SU-DHL-6 (cell line): Measurements from ENCODE around the gene SNUPN.

Experiments used
- H2AFZ ChIP-seq: fragments of 200-600 bp; sonication (generic); 2 replicates; pipeline ENCODE4 v1.6.1; 2014; ENCODE audit warnings: low read depth, mild to moderate bottlenecking, moderate library complexity, mixed read lengths, antibody characterized with exemption, low read length; ENCODE audit not compliant: severe bottlenecking
- H3F3A ChIP-seq: fragments of 200-600 bp; shearing (Covaris generic); 2 replicates; pipeline ENCODE4 v1.6.0; 2016; ENCODE audit warnings: antibody characterized with exemption, mild to moderate bottlenecking; ENCODE audit not compliant: insufficient read depth
- H3K27ac ChIP-seq: fragments of 200-600 bp; sonication (generic); 2 replicates; pipeline ENCODE4 v1.5.1; 2016; ENCODE audit warnings: low read depth, mild to moderate bottlenecking, low read length, moderate library complexity, mixed read lengths
- H3K27me3 ChIP-seq: fragments of 200-600 bp; sonication (generic), shearing (Covaris generic); 2 replicates; pipeline ENCODE4 v1.6.0; 2014; ENCODE audit warnings: mild to moderate bottlenecking, low read length
- H3K36me3 ChIP-seq: fragments of 200-600 bp; sonication (generic); 2 replicates; pipeline ENCODE4 v1.6.1; 2014; ENCODE audit warnings: mild to moderate bottlenecking, low read length, mixed read lengths
- H3K4me2 ChIP-seq: fragments of 300-600, 200-600 bp; shearing (Covaris generic), sonication (generic); 2 replicates; pipeline ENCODE4 v1.6.0; 2014; ENCODE audit warnings: low read length, low read depth, mild to moderate bottlenecking; ENCODE audit not compliant: poor library complexity, severe bottlenecking
- H3K4me3 ChIP-seq: fragments of 200-600 bp; sonication (generic); 2 replicates; pipeline ENCODE4 v1.5.1; 2014; ENCODE audit warnings: antibody characterized with exemption, low read length, mild to moderate bottlenecking, mixed read lengths; ENCODE audit not compliant: insufficient read depth, poor library complexity, severe bottlenecking
- H3K79me2 ChIP-seq: fragments of 200-600 bp; sonication (generic); 2 replicates; pipeline ENCODE4 v1.6.1; 2014; ENCODE audit warnings: mild to moderate bottlenecking, low read length, moderate library complexity; ENCODE audit not compliant: insufficient read depth
- H3K9ac ChIP-seq: fragments of 200-600 bp; sonication (generic); 2 replicates; pipeline ENCODE4 v1.7.0; 2014; ENCODE audit warnings: mild to moderate bottlenecking, low read length
- H3K9me2 ChIP-seq: fragments of 200-600 bp; sonication (generic); replicated peaks from 2 replicates; pipeline ENCODE4 v1.6.1; 2014; ENCODE audit warnings: low read length; ENCODE audit not compliant: insufficient read depth
- H3K9me3 ChIP-seq: fragments of 200-600 bp; sonication (generic); 2 replicates; pipeline ENCODE4 v1.6.1; 2014; ENCODE audit warnings: low read length, mixed read lengths; ENCODE audit not compliant: insufficient read depth
- H4K20me1 ChIP-seq: fragments of 200-600 bp; sonication (generic); 2 replicates; pipeline ENCODE4 v1.6.1; 2014; ENCODE audit warnings: low read depth, mild to moderate bottlenecking, antibody characterized with exemption, low read length, moderate library complexity, mixed read lengths
- EZH2phosphoT487 ChIP-seq: fragments of 200-600 bp; sonication (generic), shearing (Covaris generic); conservative IDR thresholded peaks from 2 replicates; pipeline ENCODE4 v1.6.1; 2018; ENCODE audit warnings: mild to moderate bottlenecking, antibody characterized with exemption, low read length, moderate library complexity, mixed read lengths
- TF ChIP-seq, protein P1 (sequence below): fragments of 200-600 bp; sonication (generic); IDR thresholded peaks from one replicate; pipeline ENCODE4 v1.5.1; 2017; ENCODE audit warnings: antibody characterized with exemption, mild to moderate bottlenecking, low read length, moderate library complexity; ENCODE audit not compliant: insufficient read depth, poor library complexity, severe bottlenecking

SNUPN gene

DNA sequence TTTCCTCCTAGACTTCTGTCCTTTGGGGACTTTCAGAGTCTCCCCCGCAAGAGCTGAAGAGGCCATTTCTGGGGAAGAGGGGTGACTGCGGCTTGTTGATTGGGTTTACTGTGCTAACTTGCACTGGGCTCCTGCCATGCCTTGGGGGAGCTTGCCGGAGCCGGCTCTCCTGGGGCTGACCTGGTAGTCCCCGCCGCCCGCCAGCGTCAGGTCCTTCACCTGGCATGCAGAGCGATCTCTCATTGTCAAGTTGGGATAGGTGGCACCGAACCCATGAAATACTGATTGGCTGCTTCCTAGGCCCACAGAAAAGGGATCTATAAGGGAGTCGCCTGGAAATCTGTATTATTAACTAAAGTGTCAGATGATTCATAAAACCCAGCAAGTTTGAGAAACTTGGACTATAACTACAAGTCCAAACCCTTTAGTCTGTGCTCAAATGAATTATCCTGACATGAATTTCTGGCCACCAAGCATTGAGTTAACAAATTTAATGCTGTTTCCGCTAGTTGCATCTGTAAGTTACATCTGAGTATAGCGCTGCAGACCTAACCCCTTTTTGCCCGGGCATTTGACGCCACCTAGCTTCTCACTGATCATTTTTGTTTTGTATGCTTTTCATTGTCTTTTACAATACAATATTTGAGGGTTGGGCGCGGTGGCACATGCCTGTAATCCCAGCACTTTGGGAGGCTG is 15.1 kb upstream of the SNUPN start:
- Histone ChIP-seq H3K4me2 (peak overlapping the region; percentile 99), H3K9ac (peak overlapping the region; percentile 84), H3K9me2 (no peaks in the 10 kb centered on the region), H3K36me3 (no peaks in the 10 kb centered on the region), H3K9me3 (no peaks in the 10 kb centered on the region), H3K27me3 (no peaks in the 10 kb centered on the region), H2AFZ (peak overlapping the region; percentile 85), H4K20me1 (peaks cover 3% of the 10 kb centered on the region; the same call in 1 of the 2 replicates), H3K4me3 (peak overlapping the region; percentile 75), H3F3A (peaks cover 10% of the 10 kb centered on the region), H3K27ac (peak overlapping the region; percentile 75), H3K79me2 (peaks cover 37% of the 10 kb centered on the region)
- TF ChIP-seq, protein P1, sequence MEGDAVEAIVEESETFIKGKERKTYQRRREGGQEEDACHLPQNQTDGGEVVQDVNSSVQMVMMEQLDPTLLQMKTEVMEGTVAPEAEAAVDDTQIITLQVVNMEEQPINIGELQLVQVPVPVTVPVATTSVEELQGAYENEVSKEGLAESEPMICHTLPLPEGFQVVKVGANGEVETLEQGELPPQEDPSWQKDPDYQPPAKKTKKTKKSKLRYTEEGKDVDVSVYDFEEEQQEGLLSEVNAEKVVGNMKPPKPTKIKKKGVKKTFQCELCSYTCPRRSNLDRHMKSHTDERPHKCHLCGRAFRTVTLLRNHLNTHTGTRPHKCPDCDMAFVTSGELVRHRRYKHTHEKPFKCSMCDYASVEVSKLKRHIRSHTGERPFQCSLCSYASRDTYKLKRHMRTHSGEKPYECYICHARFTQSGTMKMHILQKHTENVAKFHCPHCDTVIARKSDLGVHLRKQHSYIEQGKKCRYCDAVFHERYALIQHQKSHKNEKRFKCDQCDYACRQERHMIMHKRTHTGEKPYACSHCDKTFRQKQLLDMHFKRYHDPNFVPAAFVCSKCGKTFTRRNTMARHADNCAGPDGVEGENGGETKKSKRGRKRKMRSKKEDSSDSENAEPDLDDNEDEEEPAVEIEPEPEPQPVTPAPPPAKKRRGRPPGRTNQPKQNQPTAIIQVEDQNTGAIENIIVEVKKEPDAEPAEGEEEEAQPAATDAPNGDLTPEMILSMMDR: peak; percentile 53
- TF ChIP-seq EZH2phosphoT487: no peak

DNA sequence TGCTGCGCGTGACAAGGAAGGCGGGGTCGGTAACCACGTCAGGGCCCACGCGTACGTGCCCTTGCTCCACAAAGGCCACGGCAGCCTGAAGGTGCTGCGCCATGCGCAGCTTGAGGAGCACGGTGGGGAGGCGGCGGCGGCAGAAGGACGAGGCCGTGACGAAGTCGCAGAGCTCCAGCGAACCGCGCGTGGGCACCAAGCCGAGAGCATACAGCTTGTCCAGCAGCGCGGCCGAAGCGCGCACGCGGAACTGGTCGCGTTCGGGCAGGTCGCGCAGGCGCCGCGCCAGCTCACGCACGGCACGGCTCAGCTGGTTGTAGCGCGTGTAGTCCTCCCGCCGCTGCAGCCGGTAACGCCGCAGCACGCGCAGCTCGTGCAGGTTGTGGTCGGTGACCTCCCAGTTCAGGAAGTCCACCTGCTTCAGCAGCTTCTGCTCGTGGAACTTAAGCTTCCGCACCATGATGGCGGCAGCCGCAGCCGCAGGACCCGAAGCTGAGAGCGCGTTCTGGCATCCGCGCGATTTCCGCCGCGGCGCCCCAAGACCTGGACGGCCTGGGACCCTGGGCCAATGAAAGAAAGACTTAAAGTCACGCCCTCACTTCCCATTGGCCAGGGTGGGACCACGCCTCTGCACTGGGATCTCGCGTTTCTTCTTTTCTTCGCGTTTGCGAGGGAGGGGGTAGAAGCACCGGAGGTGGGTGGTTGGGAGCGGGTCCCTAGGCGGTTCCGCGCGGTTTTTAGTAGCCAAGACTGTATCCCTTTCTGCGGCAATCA is 14.4 kb upstream of the SNUPN start, which contains the start of gene IMP3:
IMP3 (minus strand) TSS at position 516 of the 774 bp plus-strand sequence; CDS start at position 460, 56 bp downstream.
- H4K20me1 ChIP-seq: peaks cover 3% of the 10 kb centered on the region; the same call in 1 of the 2 replicates
- H3K27me3 ChIP-seq: no peaks in the 10 kb centered on the region
- peak within 1 kb of the TSS; percentile 99 for H3K4me2 ChIP-seq
- peaks cover 11% of the 10 kb centered on the region for H3F3A ChIP-seq
- peaks cover 37% of the 10 kb centered on the region for H3K79me2 ChIP-seq
- TF ChIP-seq, protein P1: no peak
- H3K9ac ChIP-seq: peak within 1 kb of the TSS; percentile 84
- H3K9me2 ChIP-seq: no peaks in the 10 kb centered on the region
- no peaks in the 10 kb centered on the region for H3K36me3 ChIP-seq
- H3K4me3 ChIP-seq: peak within 1 kb of the TSS; percentile 75
- no peaks in the 10 kb centered on the region for H3K9me3 ChIP-seq
- peak within 1 kb of the TSS; percentile 75 for H3K27ac ChIP-seq
- H2AFZ ChIP-seq: peak within 1 kb of the TSS; percentile 85

DNA sequence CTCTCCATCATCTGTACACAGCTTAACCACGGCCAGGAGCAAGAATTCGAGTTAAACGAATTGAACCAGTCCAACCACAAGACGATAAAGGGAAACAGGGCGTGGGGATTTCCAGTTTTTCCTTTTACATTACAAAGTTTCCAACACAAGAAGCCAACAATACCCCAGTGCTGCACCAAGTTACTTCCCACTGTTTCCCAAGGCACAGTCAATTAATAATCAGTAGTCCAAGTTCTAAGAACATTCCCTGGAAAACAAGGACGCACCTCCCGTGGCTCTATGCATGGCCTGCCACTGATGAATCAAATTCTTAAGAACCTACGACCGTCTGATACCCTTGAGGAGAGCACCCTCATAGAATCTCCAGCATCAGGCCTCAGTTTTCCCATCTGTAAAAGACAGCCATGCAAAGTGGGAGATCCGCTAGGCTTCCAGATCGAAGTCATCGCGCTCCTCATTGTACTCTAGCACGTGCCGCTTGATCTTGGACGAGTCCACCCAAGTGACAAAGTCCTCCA is 13.7 kb upstream of the SNUPN start:
- H3K27me3 ChIP-seq: no peaks in the 10 kb centered on the region
- H3K9ac ChIP-seq: peak overlapping the region; percentile 84
- peaks cover 37% of the 10 kb centered on the region for H3K79me2 ChIP-seq
- H3K9me2 ChIP-seq: no peaks in the 10 kb centered on the region
- H4K20me1 ChIP-seq: peaks cover 3% of the 10 kb centered on the region; the same call in 1 of the 2 replicates
- no peaks in the 10 kb centered on the region for H3K9me3 ChIP-seq
- peaks cover 11% of the 10 kb centered on the region for H3F3A ChIP-seq
- peak overlapping the region; percentile 99 for H3K4me2 ChIP-seq
- H3K36me3 ChIP-seq: no peaks in the 10 kb centered on the region
- H3K4me3 ChIP-seq: peak overlapping the region; percentile 75
- TF ChIP-seq, protein P1: no peak
- no peak for TF ChIP-seq EZH2phosphoT487
- H3K27ac ChIP-seq: peak overlapping the region; percentile 66
- H2AFZ ChIP-seq: peak overlapping the region; percentile 45
